ENCODE results near the gene FBN2.

The FBN2 gene

GRCh38 chr5:128538000-128538249, at the start of gene FBN2:
Gene FBN2, minus strand, starts transcription at chr5:128538245. Its CDS starts 642 bp downstream, at chr5:128537603.
- no peak for DNase-seq (ENCODE audit: low read depth in 2 of 2)

- DNase-seq (ENCODE audit: low read depth in 2 of 2): no peak
Observed at GRCh38 chr5:128587275-128587674, 49.2 kb upstream of the FBN2 start.

GRCh38 chr5:128586848-128587247, 48.8 kb upstream of the FBN2 start:
- DNase-seq (ENCODE audit: low read depth in 2 of 2): no peak

- no peak for DNase-seq (ENCODE audit: low read depth in 2 of 2)
Observed at GRCh38 chr5:128579639-128580038, 41.6 kb upstream of the FBN2 start.

GRCh38 chr5:128579093-128579492, 41.0 kb upstream of the FBN2 start:
- DNase-seq (ENCODE audit: low read depth in 2 of 2): no peak

GRCh38 chr5:128574041-128574440, 36.0 kb upstream of the FBN2 start:
- no peak for DNase-seq (ENCODE audit: low read depth in 2 of 2)

- DNase-seq (ENCODE audit: low read depth in 2 of 2): no peak
Observed at GRCh38 chr5:128572930-128573319, 34.9 kb upstream of the FBN2 start.

- no peak for DNase-seq (ENCODE audit: low read depth in 2 of 2)
Observed at GRCh38 chr5:128572051-128572929, 34.2 kb upstream of the FBN2 start.

- DNase-seq (ENCODE audit: low read depth in 2 of 2): no peak
Observed at GRCh38 chr5:128566178-128566577, 28.1 kb upstream of the FBN2 start.

GRCh38 chr5:128559300-128560297, 21.6 kb upstream of the FBN2 start:
- DNase-seq (ENCODE audit: low read depth in 2 of 2): no peak

GRCh38 chr5:128553747-128554146, 15.7 kb upstream of the FBN2 start:
- no peak for DNase-seq (ENCODE audit: low read depth in 2 of 2)

GRCh38 chr5:128551476-128551875, 13.4 kb upstream of the FBN2 start:
- DNase-seq (ENCODE audit: low read depth in 2 of 2): no peak

GRCh38 chr5:128549496-128549895, 11.5 kb upstream of the FBN2 start:
- DNase-seq (ENCODE audit: low read depth in 2 of 2): no peak

- no peak for DNase-seq (ENCODE audit: low read depth in 2 of 2)
Observed at GRCh38 chr5:128546658-128547281, 8.7 kb upstream of the FBN2 start.

- DNase-seq (ENCODE audit: low read depth in 2 of 2): no peak
Observed at GRCh38 chr5:128541385-128541784, 3.3 kb upstream of the FBN2 start.

- no peak for DNase-seq (ENCODE audit: low read depth in 2 of 2)
Observed at GRCh38 chr5:128539038-128539429, 989 bp upstream of the FBN2 start.

GRCh38 chr5:128538250-128539037, 399 bp upstream of the FBN2 start:
- DNase-seq (ENCODE audit: low read depth in 2 of 2): no peak

GRCh38 chr5:128537221-128537999, 635 bp downstream of the FBN2 start:
- DNase-seq (ENCODE audit: low read depth in 2 of 2): no peak

GRCh38 chr5:128536254-128537220, 1.5 kb downstream of the FBN2 start:
- no peak for DNase-seq (ENCODE audit: low read depth in 2 of 2)

- DNase-seq (ENCODE audit: low read depth in 2 of 2): no peak
Observed at GRCh38 chr5:128535251-128535650, 2.8 kb downstream of the FBN2 start.

Data from stimulated activated CD4-positive, alpha-beta T cell treated with anti-CD3 and anti-CD28 coated beads, Interleukin-1b, Interleukin-23, amount 100 ng/mL, for 4 hours (primary cell).